Measurements from ENCODE around the gene CAD.

CAD gene

GRCh38 chr2:27177441-27178351 lies 39.5 kb upstream of the CAD start:
- no peak for TF ChIP-seq CTCF (IDR thresholded peaks at IDR 0.05)
- intact Hi-C loops (cut with DNase I; ENCODE audit: low total_unique reads) = no loop called here
- Histone ChIP-seq H3K9me3 (no peaks in the 10 kb centered on the region), H3K36me3 (no peaks in the 10 kb centered on the region), H3K27ac (no peak overlapping the region), H3K4me1 (peaks cover 0 to 12% (median 0%) of the 10 kb centered on the region in 4 donors), H3K27me3 (peaks cover 0 to 17% of the 10 kb centered on the region in 2 donors), H3K4me3 (no peak overlapping the region)
- no peak for DNase-seq

GRCh38 chr2:27178469-27178868 lies 38.7 kb upstream of the CAD start:
- no peak overlapping the region for H3K27ac ChIP-seq
- H3K4me3 ChIP-seq = no peak overlapping the region
- H3K36me3 ChIP-seq = no peaks in the 10 kb centered on the region
- DNase-seq = no peak
- TF ChIP-seq CTCF (IDR thresholded peaks at IDR 0.05) = no peak
- intact Hi-C loops (cut with DNase I; ENCODE audit: low total_unique reads) = no loop called here
- H3K27me3 ChIP-seq = peaks cover 0 to 10% of the 10 kb centered on the region in 2 donors
- H3K9me3 ChIP-seq = no peaks in the 10 kb centered on the region
- H3K4me1 ChIP-seq = peaks cover 0 to 12% (median 0%) of the 10 kb centered on the region in 4 donors

- H3K27me3 ChIP-seq = peaks cover 0 to 10% of the 10 kb centered on the region in 2 donors
- no peak for TF ChIP-seq CTCF (IDR thresholded peaks at IDR 0.05)
- peaks cover 0 to 17% (median 0%) of the 10 kb centered on the region in 4 donors for H3K4me1 ChIP-seq
- DNase-seq = no peak
- H3K4me3 ChIP-seq = no peak overlapping the region
- no peaks in the 10 kb centered on the region for H3K36me3 ChIP-seq
- intact Hi-C loops (cut with DNase I; ENCODE audit: low total_unique reads) = no loop called here
- H3K9me3 ChIP-seq = no peaks in the 10 kb centered on the region
- H3K27ac ChIP-seq = peak overlapping the region in 1 of 2 donors; percentile 27
Observed at GRCh38 chr2:27179344-27180000, 37.7 kb upstream of the CAD start.

- intact Hi-C loops (cut with DNase I; ENCODE audit: low total_unique reads) = no loop called here
Observed at GRCh38 chr2:27182346-27182745, 34.8 kb upstream of the CAD start.

GRCh38 chr2:27184115-27184514 lies 33.1 kb upstream of the CAD start:
- no peak for TF ChIP-seq CTCF (IDR thresholded peaks at IDR 0.05)
- H3K4me3 ChIP-seq = no peak overlapping the region
- H3K27me3 ChIP-seq = no peaks in the 10 kb centered on the region
- peak overlapping the region; percentile 59 to 66 for H3K27ac ChIP-seq
- H3K36me3 ChIP-seq = no peaks in the 10 kb centered on the region
- no peaks in the 10 kb centered on the region for H3K9me3 ChIP-seq
- peak; percentile 80 to 83 for DNase-seq
- intact Hi-C loops (cut with DNase I; ENCODE audit: low total_unique reads) = no loop called here
- peaks cover 0 to 45% (median 1%) of the 10 kb centered on the region in 4 donors for H3K4me1 ChIP-seq

More at GRCh38 chr2:27182346-27182745, 34.8 kb upstream of the CAD start:
- H3K9me3 ChIP-seq = no peaks in the 10 kb centered on the region
- TF ChIP-seq CTCF (IDR thresholded peaks at IDR 0.05) = no peak
- H3K27me3 ChIP-seq = peaks cover 0 to 6% of the 10 kb centered on the region in 2 donors
- no peak for DNase-seq
- H3K27ac ChIP-seq = no peak overlapping the region
- H3K4me1 ChIP-seq = peaks cover 0 to 44% (median 1%) of the 10 kb centered on the region in 4 donors
- no peak overlapping the region for H3K4me3 ChIP-seq
- no peaks in the 10 kb centered on the region for H3K36me3 ChIP-seq
